ENCODE measurements around the gene TRABD2B.

The TRABD2B gene

DNA sequence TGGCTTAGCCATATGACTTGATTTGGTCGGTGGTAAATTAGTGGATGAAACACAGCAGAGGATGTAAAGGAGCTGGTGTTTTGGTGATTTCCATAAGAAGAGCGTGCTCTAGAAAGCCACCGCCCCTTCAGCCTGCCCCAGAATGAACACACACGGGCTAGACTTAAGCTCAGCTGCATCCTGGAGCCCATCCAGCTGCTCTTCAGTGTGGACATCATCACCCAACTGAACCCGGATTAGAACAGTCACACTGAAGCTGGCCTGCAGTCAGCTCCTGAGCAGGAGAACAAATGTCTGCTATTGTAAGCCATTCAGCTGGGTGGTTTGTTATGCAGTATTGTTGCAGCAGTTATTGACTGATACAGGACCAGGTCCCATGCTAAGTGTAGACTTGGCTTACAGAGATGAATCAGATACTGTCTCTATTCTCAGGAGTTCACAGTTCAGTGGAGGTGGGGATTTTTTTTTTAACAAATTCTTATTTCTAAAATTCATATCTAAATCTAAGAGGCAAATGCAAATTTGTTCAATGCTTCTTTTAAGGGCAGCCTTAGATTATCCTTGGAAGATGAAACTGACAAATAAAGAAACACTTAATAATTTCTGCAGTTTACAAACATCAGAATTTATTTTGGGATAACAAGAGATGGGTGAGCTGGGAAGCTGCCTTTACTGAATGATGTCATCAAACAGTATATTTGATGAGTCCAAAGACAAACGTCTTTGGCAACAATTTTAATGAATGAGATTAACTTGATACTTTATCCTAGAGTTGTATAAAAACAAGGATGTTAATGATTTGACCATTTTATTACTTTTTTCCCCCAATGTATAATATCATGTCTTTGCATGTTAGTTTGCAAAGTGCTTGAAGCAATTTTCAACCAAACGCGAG, 251.2 kb downstream of the TRABD2B start:
- TF ChIP-seq, protein P1, sequence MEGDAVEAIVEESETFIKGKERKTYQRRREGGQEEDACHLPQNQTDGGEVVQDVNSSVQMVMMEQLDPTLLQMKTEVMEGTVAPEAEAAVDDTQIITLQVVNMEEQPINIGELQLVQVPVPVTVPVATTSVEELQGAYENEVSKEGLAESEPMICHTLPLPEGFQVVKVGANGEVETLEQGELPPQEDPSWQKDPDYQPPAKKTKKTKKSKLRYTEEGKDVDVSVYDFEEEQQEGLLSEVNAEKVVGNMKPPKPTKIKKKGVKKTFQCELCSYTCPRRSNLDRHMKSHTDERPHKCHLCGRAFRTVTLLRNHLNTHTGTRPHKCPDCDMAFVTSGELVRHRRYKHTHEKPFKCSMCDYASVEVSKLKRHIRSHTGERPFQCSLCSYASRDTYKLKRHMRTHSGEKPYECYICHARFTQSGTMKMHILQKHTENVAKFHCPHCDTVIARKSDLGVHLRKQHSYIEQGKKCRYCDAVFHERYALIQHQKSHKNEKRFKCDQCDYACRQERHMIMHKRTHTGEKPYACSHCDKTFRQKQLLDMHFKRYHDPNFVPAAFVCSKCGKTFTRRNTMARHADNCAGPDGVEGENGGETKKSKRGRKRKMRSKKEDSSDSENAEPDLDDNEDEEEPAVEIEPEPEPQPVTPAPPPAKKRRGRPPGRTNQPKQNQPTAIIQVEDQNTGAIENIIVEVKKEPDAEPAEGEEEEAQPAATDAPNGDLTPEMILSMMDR (IDR thresholded peaks at IDR 0.05; ENCODE audit: extremely low read depth, insufficient read depth, missing control alignments) = no peak
- no peak for DNase-seq (ENCODE audit: low spot score)
- in situ Hi-C loops (cut with MboI; ENCODE audit: low pct_unique_long_range_greater_than_20kb, low sequenced_read_pairs, unreplicated experiment) = no loop called here

DNA sequence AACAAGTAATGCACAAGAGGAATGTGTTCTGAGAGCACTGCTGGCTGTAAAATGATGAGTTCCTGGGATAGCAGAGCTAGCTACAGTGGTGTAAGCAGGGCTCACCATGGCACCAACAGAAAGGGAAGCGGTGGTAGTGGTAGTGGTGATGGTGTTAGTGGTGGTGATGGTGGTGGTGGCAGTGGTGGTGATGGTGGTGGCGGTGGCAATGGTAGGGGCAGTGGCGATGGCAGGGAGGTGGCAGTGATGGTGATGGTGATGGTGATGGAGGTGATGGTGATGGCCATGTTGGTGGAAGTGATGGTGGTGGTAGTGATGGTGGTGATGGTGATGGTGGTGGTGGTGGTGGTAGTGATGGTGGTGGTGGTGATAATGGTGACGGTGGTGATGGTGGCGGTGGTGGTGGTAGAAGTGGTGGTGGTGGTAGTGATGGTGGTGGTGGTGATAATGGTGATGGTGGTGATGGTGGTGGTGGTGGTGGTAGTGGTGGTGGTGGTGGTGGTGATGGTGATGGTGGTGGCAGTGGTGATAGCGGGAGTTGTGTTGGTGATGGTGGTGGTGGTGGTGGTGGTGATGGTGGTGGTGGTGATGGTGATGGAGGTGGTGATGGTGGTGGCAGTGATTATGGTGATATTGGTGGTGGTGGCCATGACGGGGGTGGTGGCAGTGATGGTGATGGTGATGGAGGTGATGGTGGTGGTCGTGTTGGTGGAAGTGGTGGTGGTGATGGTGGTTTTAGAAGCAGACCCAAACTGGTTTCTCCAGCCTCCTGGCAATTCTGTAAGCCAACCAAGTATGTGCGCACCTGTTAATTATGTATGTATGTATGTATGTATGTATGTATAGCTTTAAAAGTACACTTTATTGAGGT, 254.1 kb downstream of the TRABD2B start:
- TF ChIP-seq, protein P1 (IDR thresholded peaks at IDR 0.05; ENCODE audit: extremely low read depth, insufficient read depth, missing control alignments) = no peak
- in situ Hi-C loops (cut with MboI; ENCODE audit: low pct_unique_long_range_greater_than_20kb, low sequenced_read_pairs, unreplicated experiment) = no loop called here
- DNase-seq (ENCODE audit: low spot score) = no peak

DNA sequence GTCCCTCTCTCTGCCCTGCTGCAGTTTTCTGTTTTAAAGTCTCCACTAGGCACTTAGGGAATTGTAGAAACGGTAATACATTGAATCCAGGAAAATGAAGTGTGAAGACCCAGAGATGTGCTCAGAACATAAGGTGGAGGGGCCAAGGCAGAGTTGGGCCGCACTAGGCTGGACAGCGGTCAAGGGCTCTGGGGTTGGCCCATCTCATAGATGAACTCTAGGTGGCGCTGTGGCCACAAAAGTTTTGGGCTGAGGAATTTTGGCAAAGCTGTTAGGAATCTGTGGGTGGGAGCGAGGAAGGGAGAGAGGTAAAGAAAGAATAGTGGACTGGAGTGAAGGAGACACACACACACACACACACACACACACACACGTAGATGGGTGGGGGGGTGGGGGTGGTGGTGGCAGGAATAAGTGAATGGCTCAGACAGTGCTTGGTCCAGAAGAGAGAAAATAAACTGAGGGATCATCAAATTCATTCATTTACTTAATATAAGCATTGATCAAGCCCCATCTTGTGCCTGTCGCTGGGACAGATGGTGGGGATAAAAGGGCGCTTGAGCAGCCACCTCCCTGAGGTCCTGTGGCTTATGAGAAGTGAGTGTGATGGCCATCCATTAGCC, 258.5 kb downstream of the TRABD2B start:
- no peak for DNase-seq (ENCODE audit: low spot score)
- in situ Hi-C loops (cut with MboI; ENCODE audit: low pct_unique_long_range_greater_than_20kb, low sequenced_read_pairs, unreplicated experiment) = no loop called here

DNA sequence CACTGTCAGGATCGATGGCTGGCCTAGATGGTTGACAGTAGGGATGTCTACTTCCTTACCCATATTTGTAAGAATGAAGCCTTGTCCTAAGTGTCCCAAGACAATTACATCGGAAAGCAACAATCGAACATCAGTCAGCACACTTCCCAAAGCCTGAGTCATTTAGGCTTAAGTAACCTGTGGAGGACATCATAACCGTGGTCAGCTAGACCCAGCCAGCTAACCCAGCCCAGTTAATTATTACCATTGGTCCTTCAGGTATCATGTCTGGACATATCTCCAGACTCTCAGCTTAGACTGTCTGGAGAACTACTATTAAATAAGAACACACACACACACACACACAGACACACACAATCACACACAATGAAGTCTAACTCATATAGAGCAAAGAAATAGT, 264.7 kb downstream of the TRABD2B start:
- in situ Hi-C loops (cut with MboI; ENCODE audit: low pct_unique_long_range_greater_than_20kb, low sequenced_read_pairs, unreplicated experiment) = no loop called here
- TF ChIP-seq, protein P1 (IDR thresholded peaks at IDR 0.05; ENCODE audit: extremely low read depth, insufficient read depth, missing control alignments) = no peak
- no peak for DNase-seq (ENCODE audit: low spot score)

More for the DNA sequence above, 258.5 kb downstream of the TRABD2B start:
- TF ChIP-seq, protein P1 (IDR thresholded peaks at IDR 0.05; ENCODE audit: extremely low read depth, insufficient read depth, missing control alignments) = peak; percentile 68

DNA sequence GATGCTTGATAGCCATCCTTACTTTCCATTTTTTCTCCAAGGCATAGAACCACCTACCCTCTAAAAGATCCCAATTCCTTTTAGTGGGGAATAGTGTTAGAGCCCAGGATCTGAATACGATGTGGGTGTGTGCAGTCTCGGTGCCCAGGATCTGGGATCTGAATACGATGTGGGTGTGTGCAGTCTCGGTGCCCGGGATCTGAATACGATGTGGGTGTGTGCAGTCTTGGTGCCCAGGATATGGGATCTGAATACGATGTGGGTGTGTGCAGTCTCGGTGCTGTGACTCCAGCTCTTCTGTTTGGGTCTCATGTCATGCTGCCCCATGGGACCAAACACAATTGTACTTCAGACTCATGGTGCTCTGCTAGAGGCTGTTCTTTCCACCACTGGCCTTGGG, 265.5 kb downstream of the TRABD2B start:
- TF ChIP-seq, protein P1 (IDR thresholded peaks at IDR 0.05; ENCODE audit: extremely low read depth, insufficient read depth, missing control alignments) = no peak
- in situ Hi-C loops (cut with MboI; ENCODE audit: low pct_unique_long_range_greater_than_20kb, low sequenced_read_pairs, unreplicated experiment) = no loop called here
- DNase-seq (ENCODE audit: low spot score) = no peak

DNA sequence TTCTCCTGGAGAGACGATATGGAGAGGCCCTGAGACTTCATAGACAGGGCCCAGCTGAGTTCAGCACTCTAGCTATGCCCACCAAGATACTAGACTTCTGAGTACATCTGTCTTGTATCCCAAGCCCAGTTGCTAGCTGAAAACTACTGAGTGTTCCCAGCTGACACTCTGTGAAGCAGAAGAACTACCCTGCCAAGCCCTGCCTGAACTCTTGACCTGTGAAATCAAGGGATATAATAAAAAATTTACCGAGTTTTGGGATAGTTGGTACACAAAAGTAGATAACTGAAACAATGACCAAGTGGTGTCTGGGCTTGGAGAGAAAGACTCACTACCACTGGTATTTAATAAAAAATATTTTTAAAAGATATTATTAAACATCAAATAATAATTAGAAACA, 267.5 kb downstream of the TRABD2B start:
- no peak for DNase-seq (ENCODE audit: low spot score)
- in situ Hi-C loops (cut with MboI; ENCODE audit: low pct_unique_long_range_greater_than_20kb, low sequenced_read_pairs, unreplicated experiment) = no loop called here
- TF ChIP-seq, protein P1 (IDR thresholded peaks at IDR 0.05; ENCODE audit: extremely low read depth, insufficient read depth, missing control alignments) = no peak
